K562 (cell line): Measurements from ENCODE around the gene DLG4.

Experiments
- NELFE ChIP-seq: IDR thresholded peaks from 2 replicates; pipeline ENCODE4 v1.6.1; 2011; ENCODE audit warnings: mild to moderate bottlenecking; ENCODE audit not compliant: insufficient read depth, insufficient read length
- TAF1 ChIP-seq: IDR thresholded peaks from 2 replicates; pipeline ENCODE4 v1.6.1; 2011; ENCODE audit warnings: mild to moderate bottlenecking, low read length, moderate library complexity; ENCODE audit not compliant: insufficient read depth, control insufficient read depth, severe bottlenecking; ENCODE audit errors: extremely low read depth

GRCh38 chr17:7176107-7176840 lies 43.4 kb downstream of the DLG4 start:
- no peak for TF ChIP-seq TAF1
- no peak for TF ChIP-seq NELFE
